ENCODE data around the gene RPL37A. TPM values are rescaled to one million over a fixed set of nuclear protein-coding genes. Genes with fewer than 3 reads are reported as not detected.

Gene RPL37A
- total and polyA plus RNA-seq, 2 of the 4 experiments (the other 2 are of a cell fraction) = 341 to 1,572 TPM

GRCh38 chr2:216474925-216475670, 23.5 kb upstream of the RPL37A start:
- DNase-seq (no peak), ATAC-seq (ENCODE audit: low read depth) (no peak)
- no peaks in the 10 kb centered on the region; the same call in 1 of the 2 replicates for H3K4me1 ChIP-seq (ENCODE audit: control insufficient read depth, insufficient read depth, low read length)
- no peak overlapping the region for H3K27ac ChIP-seq (ENCODE audit: insufficient read depth, low read length)
- intact Hi-C loops (cut with micrococcal nuclease) (loop anchor here (5.0 kb wide), 1 partner anchor 33 kb away; no protein-coding TSS in a partner anchor), in situ Hi-C loops (cut with MboI; ENCODE audit: low sequenced_read_pairs) (no loop called here), dilution Hi-C loops (cut with HindIII; ENCODE audit: low sequenced_read_pairs, unreplicated experiment) (no loop called here)
- peaks cover 18% of the 10 kb centered on the region for H3K36me3 ChIP-seq (ENCODE audit: control insufficient read depth, insufficient read depth, low read length)
- 100% methylated on average over 5 of the region's 12 CpGs; no CpG with 5 or more reads in 1 of the 2 experiments for WGBS, 2 experiments (ENCODE audit: extremely low coverage in 2 of 2, insufficient read length in 1 of 2)
- H2BK120ac ChIP-seq (ENCODE audit: low read depth, low read length) = no peak overlapping the region
- H2BK15ac ChIP-seq (ENCODE audit: low read depth, low read length) = no peak overlapping the region
- no peak overlapping the region for H3K23ac ChIP-seq (ENCODE audit: low read depth, low read length)
- H2BK20ac ChIP-seq (ENCODE audit: low read depth, low read length) = no peak overlapping the region
- TF ChIP-seq CHD1 (IDR thresholded peaks at IDR 0.05; ENCODE audit: low read depth, low read length) (no peak), MAZ (IDR thresholded peaks at IDR 0.05; ENCODE audit: borderline replicate concordance, low read depth, low read length) (no peak), CEBPB (IDR thresholded peaks at IDR 0.05; ENCODE audit: low read depth, low read length) (no peak), RCOR1 (IDR thresholded peaks at IDR 0.05; ENCODE audit: insufficient replicate concordance, low read length) (no peak), ELK1 (IDR thresholded peaks at IDR 0.05; ENCODE audit: borderline replicate concordance, low read depth, low read length) (no peak), MXI1 (IDR thresholded peaks at IDR 0.05; ENCODE audit: borderline replicate concordance, low read depth, low read length) (no peak), BHLHE40 (IDR thresholded peaks at IDR 0.05; ENCODE audit: low read depth, low read length) (no peak), SMC3 (IDR thresholded peaks at IDR 0.05; ENCODE audit: low read depth, low read length) (no peak), POLR2A (IDR thresholded peaks at IDR 0.05; ENCODE audit: low read depth, low read length) (no peak), FOS (IDR thresholded peaks at IDR 0.05; ENCODE audit: low read depth, low read length) (no peak), NFE2L2 (IDR thresholded peaks at IDR 0.05; ENCODE audit: low read depth, low read length) (no peak), RFX5 (IDR thresholded peaks at IDR 0.05; ENCODE audit: low read depth, low read length) (no peak), MAFK (IDR thresholded peaks at IDR 0.05; ENCODE audit: low read depth, low read length) (no peak)
- TF ChIP-seq, protein P1, sequence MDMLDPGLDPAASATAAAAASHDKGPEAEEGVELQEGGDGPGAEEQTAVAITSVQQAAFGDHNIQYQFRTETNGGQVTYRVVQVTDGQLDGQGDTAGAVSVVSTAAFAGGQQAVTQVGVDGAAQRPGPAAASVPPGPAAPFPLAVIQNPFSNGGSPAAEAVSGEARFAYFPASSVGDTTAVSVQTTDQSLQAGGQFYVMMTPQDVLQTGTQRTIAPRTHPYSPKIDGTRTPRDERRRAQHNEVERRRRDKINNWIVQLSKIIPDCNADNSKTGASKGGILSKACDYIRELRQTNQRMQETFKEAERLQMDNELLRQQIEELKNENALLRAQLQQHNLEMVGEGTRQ (IDR thresholded peaks at IDR 0.05; ENCODE audit: low read depth, low read length) = no peak
- TF ChIP-seq, protein P2, sequence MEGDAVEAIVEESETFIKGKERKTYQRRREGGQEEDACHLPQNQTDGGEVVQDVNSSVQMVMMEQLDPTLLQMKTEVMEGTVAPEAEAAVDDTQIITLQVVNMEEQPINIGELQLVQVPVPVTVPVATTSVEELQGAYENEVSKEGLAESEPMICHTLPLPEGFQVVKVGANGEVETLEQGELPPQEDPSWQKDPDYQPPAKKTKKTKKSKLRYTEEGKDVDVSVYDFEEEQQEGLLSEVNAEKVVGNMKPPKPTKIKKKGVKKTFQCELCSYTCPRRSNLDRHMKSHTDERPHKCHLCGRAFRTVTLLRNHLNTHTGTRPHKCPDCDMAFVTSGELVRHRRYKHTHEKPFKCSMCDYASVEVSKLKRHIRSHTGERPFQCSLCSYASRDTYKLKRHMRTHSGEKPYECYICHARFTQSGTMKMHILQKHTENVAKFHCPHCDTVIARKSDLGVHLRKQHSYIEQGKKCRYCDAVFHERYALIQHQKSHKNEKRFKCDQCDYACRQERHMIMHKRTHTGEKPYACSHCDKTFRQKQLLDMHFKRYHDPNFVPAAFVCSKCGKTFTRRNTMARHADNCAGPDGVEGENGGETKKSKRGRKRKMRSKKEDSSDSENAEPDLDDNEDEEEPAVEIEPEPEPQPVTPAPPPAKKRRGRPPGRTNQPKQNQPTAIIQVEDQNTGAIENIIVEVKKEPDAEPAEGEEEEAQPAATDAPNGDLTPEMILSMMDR (conservative IDR thresholded peaks at IDR 0.05; ENCODE audit: low read depth, low read length) = no peak
- ChIA-PET CTCF (no interaction called here), POLR2A (ENCODE audit: unreplicated experiment) (no interaction called here)
- H2AK9ac ChIP-seq (replicated peaks; ENCODE audit: low read depth, low read length, poor library complexity) = no peak overlapping the region
- no TSS peak for BruUV-seq (replicated peaks)
- no peak overlapping the region for H3K56ac ChIP-seq (ENCODE audit: extremely low read depth, insufficient read depth, low read length)
- no peak overlapping the region for H3K14ac ChIP-seq (replicated peaks; ENCODE audit: low read depth, low read length)
- no peak overlapping the region for H4K5ac ChIP-seq (ENCODE audit: low read depth, low read length)
- H3K4me3 ChIP-seq (ENCODE audit: insufficient read depth, low read depth, low read length) = no peak overlapping the region
- no peaks in the 10 kb centered on the region for H3K27me3 ChIP-seq (ENCODE audit: control insufficient read depth, insufficient read depth, low read length)
- H3K18ac ChIP-seq (ENCODE audit: low read depth, low read length) = no peak overlapping the region
- no peak overlapping the region for H2BK5ac ChIP-seq (ENCODE audit: low read depth, low read length, poor library complexity, severe bottlenecking)
- no peak overlapping the region for H2AK5ac ChIP-seq (ENCODE audit: low read depth, low read length)
- no peak overlapping the region for H3K4me2 ChIP-seq (ENCODE audit: low read depth, low read length)
- no peak overlapping the region for H4K8ac ChIP-seq (ENCODE audit: low read depth in 2 of 2, low read length in 2 of 2)
- H3K79me1 ChIP-seq (ENCODE audit: low read depth in 1 of 2, low read length in 2 of 2) = no peaks in the 10 kb centered on the region; a peak in 1 of 4 replicates
- peaks cover 19% of the 10 kb centered on the region for H3K9me1 ChIP-seq (ENCODE audit: insufficient read depth, low read length)
- H3K9ac ChIP-seq (ENCODE audit: low read depth, low read length) = no peak overlapping the region
- H4K20me1 ChIP-seq (ENCODE audit: insufficient read depth, low read length) = no peaks in the 10 kb centered on the region
- no peak overlapping the region for H3K4ac ChIP-seq (ENCODE audit: low read depth, low read length)
- no peak overlapping the region for H4K91ac ChIP-seq (ENCODE audit: insufficient read depth, low read depth, low read length)
- no peak overlapping the region for H2AFZ ChIP-seq (replicated peaks; ENCODE audit: low read length, poor library complexity)
- H3K9me3 ChIP-seq (ENCODE audit: control insufficient read depth, insufficient read depth, low read length) = no peaks in the 10 kb centered on the region

Measured in IMR-90 (cell line).